Neutrophil (primary cell): ENCODE results near the gene TMEM272.

Source experiments
- H3K27ac ChIP-seq: fragments of 200-600 bp; sonication (generic); 2 replicates; pipeline ENCODE4 v1.5.1; 2016; ENCODE audit warnings: mild to moderate bottlenecking, moderate library complexity
- H3K27me3 ChIP-seq: fragments of 200-600 bp; sonication (generic); 2 replicates; pipeline ENCODE4 v1.6.0; 2016; ENCODE audit warnings: mild to moderate bottlenecking
- H3K36me3 ChIP-seq: fragments of 200-600 bp; sonication (generic); 2 replicates; pipeline ENCODE4 v1.5.1; 2017
- H3K4me1 ChIP-seq, 2 experiments: fragments of 200-600 bp in 1 of 2; sonication (generic) in 1 of 2; 1 replicate in 1 of 2; 2 replicates in 1 of 2; pipeline versions ENCODE4 v1.5.1 to v1.6.1; 2013 to 2016; ENCODE audit warnings: low read depth in 1 of 2, low read length in 1 of 2, mild to moderate bottlenecking in 1 of 2, moderate library complexity in 1 of 2; ENCODE audit not compliant: control insufficient read depth in 1 of 2, insufficient read depth in 1 of 2
- H3K4me3 ChIP-seq, 2 experiments: fragments of 200-600 bp in 1 of 2; sonication (generic) in 1 of 2; 1 replicate in 1 of 2; 2 replicates in 1 of 2; pipeline ENCODE4 v1.5.1; 2013 to 2016; ENCODE audit warnings: low read depth in 1 of 2, low read length in 1 of 2, mild to moderate bottlenecking in 1 of 2, moderate library complexity in 1 of 2
- H3K9me3 ChIP-seq: fragments of 200-600 bp; sonication (generic); 2 replicates; pipeline ENCODE4 v1.5.1; 2016
- CTCF ChIP-seq: fragments of 200-600 bp; sonication (generic); IDR thresholded peaks from 2 replicates; pipeline ENCODE4 v1.5.1; 2016; ENCODE audit warnings: antibody characterized with exemption

Gene TMEM272

DNA sequence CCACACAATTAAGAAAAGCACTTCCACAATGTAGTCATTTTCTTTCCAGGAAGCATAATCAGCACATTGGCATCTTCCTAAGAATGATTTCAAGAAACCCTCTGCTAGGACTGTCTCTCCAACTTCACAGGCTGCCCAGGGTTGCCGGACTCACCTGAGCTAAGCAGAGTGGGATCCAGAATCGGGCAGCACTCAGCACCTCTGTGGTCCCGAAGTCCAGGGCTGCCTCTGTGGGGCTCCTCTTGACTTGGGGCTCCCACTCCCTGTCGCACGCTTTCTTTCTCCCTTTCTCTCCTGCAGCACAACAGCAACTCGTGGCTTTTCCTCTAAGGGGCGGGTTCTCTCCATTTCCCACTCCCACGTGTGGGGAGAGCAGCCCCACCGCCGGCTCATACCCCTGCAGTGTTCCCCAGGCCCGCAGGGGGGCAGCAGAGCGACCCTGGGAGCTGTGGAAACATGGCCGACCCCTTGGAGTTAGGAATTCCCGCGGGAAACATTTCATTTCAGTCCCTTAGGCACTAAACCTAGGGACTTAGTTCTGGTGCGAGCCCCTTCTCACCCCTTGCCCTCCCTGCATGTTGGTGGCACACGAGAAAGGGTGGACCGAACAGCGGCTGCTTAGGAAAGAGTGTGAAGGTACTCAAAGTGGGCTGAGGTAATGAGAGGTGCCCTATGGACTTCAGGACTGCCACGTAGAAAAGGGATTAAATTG, at the start of gene TMEM272:
Gene TMEM272, minus strand, starts transcription at position 316 of the 712 bp plus-strand sequence. CDS start 6,647 bp downstream, outside the sequence.
- TF ChIP-seq CTCF: peak; percentile 84
- Histone ChIP-seq H3K36me3 (peaks cover 3% of the 10 kb centered on the region), H3K27me3 (no peaks in the 10 kb centered on the region), H3K4me3 (peak within 1 kb of the TSS; percentile 44 to 48), H3K27ac (peak within 1 kb of the TSS; percentile 26), H3K4me1 (peaks cover 52 to 55% of the 10 kb centered on the region in 2 experiments), H3K9me3 (no peaks in the 10 kb centered on the region)

DNA sequence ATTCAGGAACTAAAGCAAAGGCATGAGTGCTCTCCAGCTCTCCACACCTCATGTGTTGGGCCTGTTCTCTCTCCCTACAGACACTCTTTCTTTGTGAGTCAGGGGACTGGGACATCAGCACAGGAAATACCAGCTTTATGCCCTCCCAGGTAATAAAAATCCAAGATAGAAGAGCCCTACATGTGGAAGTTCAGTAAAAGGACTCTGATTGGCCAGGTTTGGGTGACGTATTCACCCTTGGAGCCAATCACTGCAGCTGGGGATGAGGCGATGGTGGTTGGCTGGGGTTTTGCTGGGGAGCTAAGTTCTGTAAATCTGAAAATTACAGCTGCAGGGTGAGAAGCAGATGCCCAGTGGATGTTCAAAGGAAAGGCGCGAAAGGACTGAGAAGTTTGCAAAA, 49.3 kb upstream of the TMEM272 start:
- Histone ChIP-seq H3K27me3 (no peaks in the 10 kb centered on the region), H3K36me3 (no peaks in the 10 kb centered on the region), H3K9me3 (no peaks in the 10 kb centered on the region), H3K27ac (no peak overlapping the region), H3K4me3 (no peak overlapping the region), H3K4me1 (peaks cover 13 to 14% of the 10 kb centered on the region in 2 experiments)
- no peak for TF ChIP-seq CTCF

DNA sequence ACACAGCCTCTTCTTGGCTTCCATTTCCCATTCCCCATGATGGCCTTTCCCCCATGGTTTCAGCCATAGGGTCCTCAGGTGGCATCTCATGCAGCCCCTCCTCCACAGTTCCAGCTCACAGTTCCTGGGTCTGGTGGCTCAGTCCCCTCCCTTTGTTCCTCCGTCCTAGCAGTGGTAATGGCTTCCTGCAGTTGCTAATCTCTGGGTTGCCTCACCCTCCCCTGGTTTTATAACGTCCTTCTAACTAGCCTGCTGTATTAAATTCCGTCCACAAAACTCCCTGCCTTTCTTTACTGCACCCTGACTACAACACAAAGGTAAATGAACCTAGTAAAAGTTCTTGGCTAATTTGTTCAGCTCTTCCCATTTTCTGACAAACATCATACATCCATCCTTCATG, 47.7 kb upstream of the TMEM272 start:
- Histone ChIP-seq H3K36me3 (no peaks in the 10 kb centered on the region), H3K27ac (peak overlapping the region; percentile 18), H3K4me3 (no peak overlapping the region), H3K4me1 (peaks cover 13 to 14% of the 10 kb centered on the region in 2 experiments), H3K27me3 (no peaks in the 10 kb centered on the region), H3K9me3 (no peaks in the 10 kb centered on the region)
- no peak for TF ChIP-seq CTCF

DNA sequence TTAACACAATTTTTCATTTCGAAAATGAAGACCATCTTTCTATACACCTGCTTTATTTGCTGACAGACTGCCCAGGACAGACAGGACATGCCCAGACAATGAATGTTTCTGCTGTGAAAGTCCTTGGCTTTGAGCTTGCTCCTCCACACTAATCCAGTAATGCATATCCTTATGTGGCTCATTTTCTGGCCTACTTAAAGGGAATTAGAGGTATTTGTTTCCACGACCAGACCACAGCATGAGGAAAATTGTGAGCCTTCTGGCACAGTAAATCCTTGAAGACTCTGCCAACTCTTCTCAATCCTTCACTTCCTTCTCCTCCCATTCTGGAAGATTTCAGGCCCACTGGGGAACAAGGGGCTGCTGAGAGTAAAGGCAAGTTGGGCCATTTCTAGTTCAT, 42.5 kb upstream of the TMEM272 start:
- Histone ChIP-seq H3K27me3 (no peaks in the 10 kb centered on the region), H3K4me1 (peaks cover 6 to 7% of the 10 kb centered on the region in 2 experiments), H3K36me3 (no peaks in the 10 kb centered on the region), H3K4me3 (no peak overlapping the region), H3K9me3 (no peaks in the 10 kb centered on the region), H3K27ac (no peak overlapping the region)
- TF ChIP-seq CTCF: no peak

DNA sequence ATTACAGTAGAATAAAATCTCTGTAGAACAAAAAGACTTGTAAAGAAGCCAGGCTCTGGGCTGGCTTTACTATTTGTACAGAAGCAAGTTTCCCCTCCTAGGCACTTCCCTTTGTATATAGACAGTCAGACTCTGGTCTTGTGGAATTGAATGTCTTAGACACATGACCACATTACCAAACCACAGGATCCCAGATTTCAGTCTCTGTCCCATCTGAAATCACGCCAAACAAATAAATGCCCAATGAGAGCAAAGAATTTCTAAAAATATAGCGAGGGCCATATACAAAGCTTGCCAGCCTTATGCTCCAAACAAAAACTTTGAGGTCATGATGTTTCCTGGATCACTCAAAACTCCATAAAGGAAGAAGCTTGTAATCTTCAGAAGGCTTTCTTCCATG, 40.7 kb upstream of the TMEM272 start:
- no peak for TF ChIP-seq CTCF
- H3K4me1 ChIP-seq: no peaks in the 10 kb centered on the region
- no peaks in the 10 kb centered on the region for H3K27me3 ChIP-seq
- no peaks in the 10 kb centered on the region for H3K9me3 ChIP-seq
- no peak overlapping the region for H3K27ac ChIP-seq
- no peak overlapping the region for H3K4me3 ChIP-seq
- no peaks in the 10 kb centered on the region for H3K36me3 ChIP-seq
